Omental fat pad (tissue), 4 donors: ENCODE results near the gene CXCL13. TPM values are rescaled to one million over a fixed set of nuclear protein-coding genes. Genes with fewer than 3 reads are reported as not detected.
"Not testable (repeated sequence)": the region's sequence is repeated elsewhere in the genome, so short reads cannot be mapped to it uniquely, and the experiment has no call there.

ENCODE experiments used
- ATAC-seq: fragments of 150-250 bp; one replicate; pipeline ENCODE4 v1.9.1; 2016; ENCODE audit warnings: mild to moderate bottlenecking, moderate library complexity; ENCODE audit not compliant: low FRiP score
- DNase-seq: peaks from one replicate; pipeline ENCODE4 v3.0.0-alpha.2; 2019; ENCODE audit warnings: low spot score
- total RNA-seq, 4 donors: library from RNA; depleted of rRNA; stranded (reverse); fragments of >200 nt; gene quantifications; one replicate each; pipeline ENCODE4 v1.1.0, GENCODE V29; 2016
- TF ChIP-seq, protein P1 (sequence below), 3 donors: fragments of 450-650 bp; IDR thresholded peaks; one replicate each; pipeline ENCODE4 v1.5.1; 2016 to 2017; ENCODE audit warnings: antibody characterized with exemption in 3 of 3, mild to moderate bottlenecking in 3 of 3, moderate library complexity in 2 of 3

The CXCL13 gene, protein sequence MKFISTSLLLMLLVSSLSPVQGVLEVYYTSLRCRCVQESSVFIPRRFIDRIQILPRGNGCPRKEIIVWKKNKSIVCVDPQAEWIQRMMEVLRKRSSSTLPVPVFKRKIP
- total RNA-seq = under 1 TPM in 1 of 4 donors, not detected in 3; 0.79 TPM

DNA sequence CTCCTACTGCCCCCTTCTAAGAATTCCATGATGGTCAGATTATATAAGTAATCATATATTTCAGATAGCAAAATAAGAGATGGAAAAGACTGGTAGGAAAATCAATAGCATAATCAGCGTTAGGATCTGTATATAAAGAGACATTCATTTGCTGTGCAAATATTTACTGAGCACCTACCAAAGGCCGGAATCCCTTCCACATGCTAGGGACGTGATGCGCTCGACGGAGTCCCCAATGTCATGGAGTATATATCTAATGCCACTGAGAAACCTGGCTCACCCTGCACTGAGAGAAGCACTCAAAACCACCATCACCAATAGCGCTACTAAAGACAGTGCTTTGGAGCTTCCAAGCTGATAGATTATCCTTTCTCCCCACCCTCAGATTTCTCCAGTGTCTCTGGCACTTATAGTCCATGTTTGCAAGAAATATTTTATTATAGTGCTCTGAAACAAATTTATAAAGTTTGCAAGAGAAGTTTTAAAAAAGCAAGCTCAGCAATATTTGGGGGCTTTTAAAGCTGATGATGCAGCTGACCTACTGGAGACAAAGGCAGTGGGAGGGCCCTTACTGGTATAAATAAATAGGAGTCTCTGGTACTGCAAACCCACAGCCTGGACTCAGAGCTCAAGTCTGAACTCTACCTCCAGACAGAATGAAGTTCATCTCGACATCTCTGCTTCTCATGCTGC, at the start of gene CXCL13:
CXCL13 (plus strand) TSS at position 611 of the 693 bp plus-strand sequence; CDS start at position 657, 46 bp downstream.
- DNase-seq (no peak), ATAC-seq (no peak)
- TF ChIP-seq, protein P1, sequence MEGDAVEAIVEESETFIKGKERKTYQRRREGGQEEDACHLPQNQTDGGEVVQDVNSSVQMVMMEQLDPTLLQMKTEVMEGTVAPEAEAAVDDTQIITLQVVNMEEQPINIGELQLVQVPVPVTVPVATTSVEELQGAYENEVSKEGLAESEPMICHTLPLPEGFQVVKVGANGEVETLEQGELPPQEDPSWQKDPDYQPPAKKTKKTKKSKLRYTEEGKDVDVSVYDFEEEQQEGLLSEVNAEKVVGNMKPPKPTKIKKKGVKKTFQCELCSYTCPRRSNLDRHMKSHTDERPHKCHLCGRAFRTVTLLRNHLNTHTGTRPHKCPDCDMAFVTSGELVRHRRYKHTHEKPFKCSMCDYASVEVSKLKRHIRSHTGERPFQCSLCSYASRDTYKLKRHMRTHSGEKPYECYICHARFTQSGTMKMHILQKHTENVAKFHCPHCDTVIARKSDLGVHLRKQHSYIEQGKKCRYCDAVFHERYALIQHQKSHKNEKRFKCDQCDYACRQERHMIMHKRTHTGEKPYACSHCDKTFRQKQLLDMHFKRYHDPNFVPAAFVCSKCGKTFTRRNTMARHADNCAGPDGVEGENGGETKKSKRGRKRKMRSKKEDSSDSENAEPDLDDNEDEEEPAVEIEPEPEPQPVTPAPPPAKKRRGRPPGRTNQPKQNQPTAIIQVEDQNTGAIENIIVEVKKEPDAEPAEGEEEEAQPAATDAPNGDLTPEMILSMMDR (IDR thresholded peaks at IDR 0.05) = no peak

DNA sequence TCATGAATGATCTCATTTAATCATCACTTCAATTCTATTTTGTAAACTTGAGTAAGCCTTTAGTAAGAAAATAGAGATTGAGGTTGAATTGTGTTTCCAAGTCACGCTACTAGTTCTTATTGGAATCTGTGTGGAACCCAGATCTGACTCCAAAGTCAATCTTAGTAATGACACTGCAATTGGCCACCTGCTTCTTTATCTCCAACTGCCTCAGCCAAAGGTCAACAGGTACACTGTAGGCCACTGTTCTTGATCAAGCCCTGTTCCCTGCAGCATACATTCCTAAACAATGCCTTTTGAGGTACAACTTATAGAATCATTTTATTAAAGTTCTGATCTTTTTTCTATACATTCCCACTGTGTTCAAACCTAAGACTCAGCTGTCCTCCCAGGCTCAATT, 45.5 kb upstream of the CXCL13 start:
- TF ChIP-seq, protein P1 (IDR thresholded peaks at IDR 0.05) = no peak
- no peak for ATAC-seq
- no peak for DNase-seq

DNA sequence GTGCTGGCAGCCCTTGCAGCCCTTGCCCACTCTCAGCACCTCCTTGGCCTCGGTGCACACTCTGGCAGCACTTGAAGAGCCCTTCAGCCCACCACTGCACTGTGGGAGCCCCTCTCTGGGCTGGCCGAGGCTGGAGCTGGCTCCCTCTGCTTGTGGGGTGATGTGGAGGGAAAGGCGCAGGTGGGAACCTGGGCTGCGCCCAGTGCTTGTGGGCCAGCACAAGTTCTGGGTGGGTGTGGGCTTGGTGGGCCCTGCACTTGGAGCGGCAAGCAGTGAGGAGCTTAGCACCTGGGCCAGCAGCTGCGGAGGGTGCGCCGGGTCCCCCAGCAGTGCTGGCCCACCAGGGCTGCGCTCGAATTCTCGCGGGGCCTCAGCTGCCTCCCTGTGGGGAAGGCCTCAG, 43.9 kb upstream of the CXCL13 start:
- not testable (repeated sequence) for DNase-seq, ATAC-seq

DNA sequence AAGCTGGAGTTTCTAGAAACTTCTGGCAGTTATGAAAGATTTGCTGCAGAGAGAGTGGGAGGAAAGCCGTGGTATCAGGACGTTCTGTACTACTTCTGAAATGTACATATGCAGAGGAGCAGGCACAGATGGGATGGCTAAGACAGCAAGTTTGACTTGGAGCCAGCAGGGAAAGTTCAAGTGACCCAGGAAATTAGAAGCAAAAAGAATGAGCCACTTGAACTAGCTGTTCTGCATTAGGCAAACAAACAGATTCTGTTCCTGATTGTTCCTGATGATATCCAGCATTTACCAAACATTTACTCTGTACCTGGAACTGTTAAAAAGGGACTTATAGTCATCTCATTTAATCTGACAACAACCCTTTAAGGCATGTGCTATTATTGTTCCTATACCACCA, 41.4 kb upstream of the CXCL13 start:
- DNase-seq (no peak), ATAC-seq (peak; percentile 91)
- TF ChIP-seq, protein P1 (IDR thresholded peaks at IDR 0.05) = no peak

DNA sequence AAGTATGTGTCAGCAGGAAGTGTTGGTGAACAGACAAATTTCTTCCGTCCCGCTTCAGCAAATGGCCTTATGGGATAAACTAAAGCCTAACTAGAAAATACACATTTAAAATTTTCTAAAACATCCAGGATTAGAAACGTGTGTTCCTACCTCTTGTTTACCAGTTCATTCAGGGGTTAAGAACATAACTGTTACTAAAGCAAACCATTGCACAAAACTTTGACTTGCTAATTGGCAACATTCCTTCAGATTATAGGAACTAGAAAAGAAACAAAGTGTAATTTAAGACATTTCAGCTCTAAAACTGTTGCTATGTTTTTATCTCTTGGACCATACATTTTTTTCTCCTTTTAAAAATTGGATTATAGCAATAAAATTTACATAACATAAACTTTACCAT, 39.5 kb upstream of the CXCL13 start:
- DNase-seq = no peak
- no peak for ATAC-seq
- TF ChIP-seq, protein P1 (IDR thresholded peaks at IDR 0.05) = no peak

DNA sequence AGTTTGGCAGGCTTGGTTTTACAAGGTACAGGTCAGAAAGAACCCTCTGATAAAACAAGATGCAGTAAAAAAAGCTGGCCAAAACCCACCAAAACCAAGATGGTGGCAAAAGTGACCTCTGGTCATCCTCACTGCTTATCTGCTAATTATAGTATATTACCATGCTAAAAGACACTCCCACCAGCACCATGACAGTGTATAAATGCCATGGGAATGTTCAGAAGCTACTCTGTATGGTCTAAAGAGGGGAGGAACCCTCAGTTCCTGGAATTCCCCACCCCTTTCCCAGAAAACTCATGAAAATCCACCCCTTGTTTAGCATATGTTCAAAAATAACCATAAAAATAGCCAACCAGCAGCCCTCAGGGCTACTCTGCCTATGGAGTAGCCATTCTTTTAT, 38.1 kb upstream of the CXCL13 start:
- ATAC-seq (no peak), DNase-seq (no peak)
- TF ChIP-seq, protein P1 (IDR thresholded peaks at IDR 0.05) = no peak

DNA sequence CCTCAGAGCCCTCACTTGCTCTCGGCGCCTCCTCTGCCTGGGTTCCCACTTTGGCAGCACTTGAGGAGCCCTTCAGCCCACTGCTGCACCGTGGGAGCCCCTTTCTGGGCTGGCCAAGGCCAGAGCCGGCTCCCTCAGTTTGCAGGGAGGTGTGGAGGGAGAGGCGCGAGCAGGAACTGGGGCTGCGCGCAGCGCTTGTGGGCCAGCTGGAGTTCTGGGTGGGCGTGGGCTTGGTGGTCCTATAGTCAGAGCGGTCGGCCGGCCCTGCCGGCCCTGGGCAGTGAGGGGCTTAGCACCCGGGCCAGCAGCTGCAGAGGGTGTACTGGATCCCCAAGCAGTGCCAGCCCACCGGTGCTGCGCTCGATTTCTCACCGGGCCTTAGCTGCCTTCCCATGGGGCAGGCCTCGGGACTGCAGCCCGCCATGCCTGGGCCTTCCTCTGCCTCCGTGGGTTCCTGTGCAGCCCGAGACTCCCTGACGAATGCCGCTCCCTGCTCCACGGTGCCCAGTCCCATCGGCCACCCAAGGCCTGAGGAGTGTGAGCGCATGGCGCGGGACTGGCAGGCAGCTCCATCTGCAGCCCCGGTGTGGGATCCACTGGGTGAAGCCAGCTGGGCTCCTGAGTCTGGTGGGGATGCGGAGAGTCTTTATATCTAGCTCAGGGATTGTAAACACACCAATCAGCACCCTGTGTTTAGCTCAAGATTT, 35.0 kb upstream of the CXCL13 start:
- not testable (repeated sequence) for ATAC-seq, DNase-seq

DNA sequence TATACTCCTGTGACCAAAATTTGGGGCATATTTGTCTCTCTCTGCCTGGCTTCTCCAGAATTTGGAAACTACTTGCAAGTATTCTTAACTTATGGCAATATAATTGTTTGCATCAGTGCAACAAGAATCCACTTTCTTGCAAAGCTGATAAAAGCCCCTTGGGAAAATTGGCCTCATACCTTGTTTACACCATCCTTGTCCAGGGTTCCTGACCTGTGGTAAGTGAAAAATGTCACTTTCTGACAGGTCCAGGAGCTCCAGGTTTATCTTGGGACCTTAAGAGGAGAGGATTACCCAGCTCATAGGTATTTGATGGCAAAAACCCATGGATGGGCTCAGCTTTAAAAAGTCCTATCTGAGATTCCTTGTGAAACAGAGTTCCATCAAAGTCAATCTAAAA, 29.3 kb upstream of the CXCL13 start:
- ATAC-seq (no peak), DNase-seq (no peak)
- TF ChIP-seq, protein P1 (IDR thresholded peaks at IDR 0.05) = no peak
